ENCODE measurements around the gene CSK. TPM values are rescaled to one million over a fixed set of nuclear protein-coding genes. Genes with fewer than 3 reads are reported as not detected.

Gene CSK
- total RNA-seq, 2 donors from 2014 or later: 188 to 208 TPM

DNA sequence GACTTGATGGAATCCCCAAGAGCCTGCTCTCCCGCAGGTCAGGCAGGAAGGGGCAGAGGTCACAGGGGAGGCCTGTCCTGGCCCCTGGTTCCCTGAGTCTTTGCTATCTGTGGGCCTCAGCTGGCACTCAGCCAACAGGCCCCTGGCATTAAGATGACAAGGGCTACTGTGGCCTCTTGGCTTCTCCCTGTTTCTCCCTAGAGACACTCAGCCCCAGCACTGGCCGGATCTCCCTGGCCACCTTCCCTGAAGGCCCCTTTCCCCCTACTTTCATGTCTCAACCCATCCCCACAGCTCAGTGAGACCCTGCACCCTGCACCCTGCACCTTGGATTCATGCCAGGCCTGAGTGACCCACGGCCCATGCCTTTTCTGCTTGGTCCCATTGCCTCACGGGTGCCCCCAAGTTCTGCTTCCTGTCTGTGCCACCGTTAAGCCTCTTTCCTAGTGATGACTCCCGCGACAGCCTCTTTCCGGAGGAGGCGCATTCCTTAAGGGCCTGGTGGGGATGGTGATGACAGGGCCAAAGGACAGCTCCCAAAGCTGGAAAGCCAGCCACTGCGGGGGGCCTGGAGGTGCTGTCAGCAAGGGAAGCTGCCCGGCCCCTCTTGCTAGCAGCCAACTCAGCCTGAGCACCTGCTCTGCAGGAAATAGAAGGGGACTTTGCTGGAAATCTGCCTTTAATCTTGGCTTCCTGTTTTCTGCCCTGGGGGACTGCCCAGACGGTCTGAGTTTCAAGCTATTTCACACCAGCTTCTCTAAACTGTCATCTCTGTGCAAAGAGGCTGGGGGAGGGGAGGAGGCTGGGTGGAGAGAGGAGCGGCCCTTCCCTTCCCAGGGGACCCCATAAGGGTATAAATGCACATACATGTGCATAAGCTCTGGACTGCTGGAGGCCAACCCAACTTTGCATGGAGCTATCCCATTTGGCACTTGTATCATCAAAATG, 4.8 kb upstream of the CSK start:
- Mint-ChIP-seq H3K36me3 (ENCODE audit: low read depth) (no peaks in the 10 kb centered on the region), H3K4me3 (peak overlapping the region; percentile 86), H3K27me3 (no peaks in the 10 kb centered on the region), H3K4me1 (peaks cover 63% of the 10 kb centered on the region), H3K27ac (peak overlapping the region; percentile 100)
- peak; percentile 66 for ATAC-seq
- peak in 2 of 3 donors; percentile 53 for DNase-seq
- no peaks in the 10 kb centered on the region for H3K9me3 ChIP-seq (ENCODE audit: control insufficient read depth, low read length, poor library complexity, severe bottlenecking)

DNA sequence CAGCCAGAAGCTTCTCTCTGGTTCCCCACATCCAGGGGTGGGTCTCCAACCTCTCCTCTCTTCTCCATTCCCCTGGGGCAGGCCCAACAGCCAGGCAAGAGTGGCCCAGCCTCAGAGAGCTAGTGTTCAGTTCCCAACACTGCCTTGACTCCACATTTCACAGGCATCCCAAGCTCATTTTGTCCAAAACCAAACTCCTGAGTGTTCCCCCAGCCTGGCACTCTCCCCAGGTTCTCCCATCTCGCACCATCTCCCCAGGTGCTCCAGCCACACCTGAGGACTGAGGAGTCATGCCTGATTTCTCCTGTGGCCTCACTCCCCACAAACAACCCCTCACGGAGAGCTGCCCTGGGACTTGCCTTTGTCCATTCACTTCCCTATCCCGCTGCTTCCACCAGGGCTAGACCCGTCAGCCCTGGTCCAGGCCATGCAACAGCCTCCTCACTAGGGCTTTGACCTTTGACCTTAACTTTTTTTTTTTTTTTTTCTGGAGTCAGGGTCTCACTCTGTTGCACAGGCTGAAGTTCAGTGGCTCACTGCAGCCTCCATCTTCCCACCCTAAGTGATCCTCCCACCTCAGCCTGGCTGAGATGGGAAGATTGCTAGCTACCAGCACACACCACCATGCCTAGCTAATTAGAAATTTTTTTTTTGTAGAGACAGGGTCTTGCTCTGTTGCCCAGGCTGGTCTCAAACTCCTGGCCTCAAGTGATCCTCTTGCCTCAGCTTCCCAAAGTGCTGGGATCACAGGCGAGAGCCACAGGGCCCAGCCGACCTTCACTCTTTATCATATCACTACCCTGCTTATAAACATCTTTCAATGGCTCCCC, 3.9 kb upstream of the CSK start:
- Mint-ChIP-seq H3K4me1 (peaks cover 65% of the 10 kb centered on the region), H3K27ac (peak overlapping the region; percentile 100), H3K27me3 (no peaks in the 10 kb centered on the region), H3K36me3 (ENCODE audit: low read depth) (peaks cover 3% of the 10 kb centered on the region), H3K4me3 (peak overlapping the region; percentile 86)
- DNase-seq (no peak), ATAC-seq (no peak)
- no peaks in the 10 kb centered on the region for H3K9me3 ChIP-seq (ENCODE audit: control insufficient read depth, low read length, poor library complexity, severe bottlenecking)

DNA sequence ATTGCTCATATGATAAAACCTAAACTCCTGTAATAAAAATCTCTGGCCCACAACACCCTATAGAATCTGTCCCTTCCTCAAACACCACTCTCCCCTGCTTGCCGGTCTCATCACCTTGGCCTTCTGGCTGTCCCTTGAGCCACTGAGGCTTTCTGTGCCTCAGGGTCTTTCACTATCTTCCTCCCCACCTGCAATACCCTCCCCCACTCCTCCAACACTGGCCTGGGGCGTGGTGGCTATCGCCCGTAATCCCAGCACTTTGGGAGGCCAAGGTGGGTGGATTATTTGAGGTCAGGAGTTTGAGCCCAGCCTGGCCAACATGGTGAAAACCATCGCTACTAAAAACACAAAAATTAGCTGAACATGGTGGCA, 3.3 kb upstream of the CSK start:
- DNase-seq: no peak
- Mint-ChIP-seq H3K4me3 (peak overlapping the region; percentile 86), H3K27me3 (no peaks in the 10 kb centered on the region), H3K4me1 (peaks cover 67% of the 10 kb centered on the region), H3K27ac (peak overlapping the region; percentile 100), H3K36me3 (ENCODE audit: low read depth) (peaks cover 3% of the 10 kb centered on the region)
- H3K9me3 ChIP-seq (ENCODE audit: control insufficient read depth, low read length, poor library complexity, severe bottlenecking): no peaks in the 10 kb centered on the region
- ATAC-seq: no peak

DNA sequence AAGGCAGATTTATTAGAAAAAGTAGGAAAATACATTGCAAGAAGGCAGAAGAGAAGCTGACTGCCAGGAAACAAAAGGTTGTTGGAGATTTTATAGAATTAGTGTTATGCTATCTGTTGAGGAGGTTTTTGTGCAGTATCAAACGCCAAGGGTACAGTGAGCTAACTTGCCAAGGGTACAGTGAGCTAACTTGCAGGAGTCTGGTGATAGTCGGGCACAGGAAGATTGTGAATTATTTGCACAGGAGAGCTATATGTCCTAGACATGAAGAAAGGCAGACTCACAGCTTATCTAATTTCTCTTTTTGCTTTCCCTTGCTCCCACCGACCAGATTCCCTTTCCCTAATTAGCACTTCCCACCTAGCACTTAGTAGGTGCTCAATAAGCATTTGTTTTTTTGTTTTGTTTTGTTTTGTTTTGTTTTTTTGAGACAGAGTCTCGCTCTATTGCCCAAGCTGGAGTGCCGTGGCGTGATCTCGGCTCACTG, 2.7 kb upstream of the CSK start:
- ATAC-seq (no peak), DNase-seq (no peak)
- Mint-ChIP-seq H3K27me3 (no peaks in the 10 kb centered on the region), H3K36me3 (ENCODE audit: low read depth) (peaks cover 3% of the 10 kb centered on the region), H3K4me1 (peaks cover 73% of the 10 kb centered on the region), H3K4me3 (peak overlapping the region; percentile 86), H3K27ac (peak overlapping the region; percentile 100)
- no peaks in the 10 kb centered on the region for H3K9me3 ChIP-seq (ENCODE audit: control insufficient read depth, low read length, poor library complexity, severe bottlenecking)

DNA sequence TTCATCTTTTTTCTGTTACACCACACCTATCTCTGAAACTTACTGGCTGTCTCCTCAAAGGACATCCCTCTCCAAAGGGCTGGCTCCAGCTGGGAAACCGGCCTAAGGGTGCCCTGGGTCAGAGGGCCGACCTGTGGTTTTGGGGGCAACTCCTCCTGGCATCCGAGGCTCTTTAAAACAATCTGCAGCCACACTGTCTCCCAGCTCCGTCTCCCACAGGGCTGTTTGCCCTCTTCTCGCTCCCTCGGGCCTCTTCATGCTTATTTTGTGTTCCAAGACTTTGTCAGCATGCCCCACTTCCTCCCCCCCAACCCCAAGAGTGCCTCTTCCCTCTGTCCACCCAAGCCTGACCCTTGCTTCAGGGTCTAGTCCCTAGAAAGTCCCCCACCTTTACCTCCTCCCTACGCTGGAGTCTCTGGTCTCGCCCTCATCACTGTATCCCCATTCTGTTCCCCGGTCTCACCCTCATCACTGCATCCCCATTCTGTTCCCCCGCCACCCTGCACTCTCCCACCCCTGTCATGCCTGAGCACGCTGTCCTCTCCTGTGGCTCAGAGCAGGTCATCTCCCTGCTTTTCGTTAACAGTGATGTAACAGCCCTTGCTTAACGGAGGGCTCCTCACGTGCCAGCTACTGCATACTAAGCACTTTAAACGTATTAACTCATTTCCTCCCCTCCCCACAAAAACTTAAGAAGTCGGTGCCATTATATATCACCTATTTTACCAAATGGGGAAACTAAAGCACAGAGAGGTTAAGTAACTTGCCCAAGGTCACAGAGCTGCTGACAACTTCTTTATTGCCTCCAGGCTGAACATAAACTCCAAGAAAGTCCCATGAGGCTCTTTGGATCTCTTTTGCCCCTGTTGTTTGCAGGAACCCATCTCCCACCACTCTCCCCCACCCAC, 1.1 kb upstream of the CSK start:
- no peaks in the 10 kb centered on the region for H3K9me3 ChIP-seq (ENCODE audit: control insufficient read depth, low read length, poor library complexity, severe bottlenecking)
- Mint-ChIP-seq H3K27me3 (no peaks in the 10 kb centered on the region), H3K4me1 (peaks cover 77% of the 10 kb centered on the region), H3K4me3 (peak overlapping the region; percentile 97), H3K27ac (peak overlapping the region; percentile 100), H3K36me3 (ENCODE audit: low read depth) (peaks cover 5% of the 10 kb centered on the region)
- DNase-seq: no peak
- ATAC-seq: peak; percentile 30

DNA sequence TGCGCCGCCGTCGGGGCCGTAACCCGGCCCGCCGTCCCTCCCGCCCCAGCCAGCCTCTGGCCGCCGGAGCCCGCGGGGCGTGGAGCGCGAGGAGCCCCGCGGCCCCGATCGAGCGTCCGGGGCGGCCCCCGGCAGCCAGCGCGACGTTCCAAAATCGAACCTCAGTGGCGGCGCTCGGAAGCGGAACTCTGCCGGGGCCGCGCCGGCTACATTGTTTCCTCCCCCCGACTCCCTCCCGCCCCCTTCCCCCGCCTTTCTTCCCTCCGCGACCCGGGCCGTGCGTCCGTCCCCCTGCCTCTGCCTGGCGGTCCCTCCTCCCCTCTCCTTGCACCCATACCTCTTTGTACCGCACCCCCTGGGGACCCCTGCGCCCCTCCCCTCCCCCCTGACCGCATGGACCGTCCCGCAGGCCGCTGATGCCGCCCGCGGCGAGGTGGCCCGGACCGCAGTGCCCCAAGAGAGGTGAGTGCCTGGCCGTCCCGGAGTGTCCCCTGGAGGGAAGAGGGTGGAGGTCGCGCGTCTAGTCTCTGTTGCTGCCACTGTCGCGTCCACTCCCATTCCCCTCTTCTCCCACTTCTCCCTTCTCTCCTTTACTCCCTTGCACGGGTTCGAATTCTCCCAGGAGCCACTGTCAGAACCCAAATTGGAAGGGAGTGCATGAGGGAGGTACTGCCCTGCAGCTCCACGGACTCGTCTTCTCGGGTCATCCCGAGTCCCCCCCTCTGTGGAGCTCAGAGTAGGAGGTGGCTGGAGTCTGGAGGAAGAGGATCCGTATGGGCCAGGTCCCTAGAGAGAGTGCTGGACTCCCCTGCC, 585 bp downstream of the CSK start:
- H3K4me1 Mint-ChIP-seq: peaks cover 75% of the 10 kb centered on the region
- H3K36me3 Mint-ChIP-seq (ENCODE audit: low read depth): peaks cover 5% of the 10 kb centered on the region
- H3K27me3 Mint-ChIP-seq: no peaks in the 10 kb centered on the region
- peak overlapping the region; percentile 95 for H3K4me3 Mint-ChIP-seq
- ATAC-seq: peak; percentile 38
- H3K9me3 ChIP-seq (ENCODE audit: control insufficient read depth, low read length, poor library complexity, severe bottlenecking): no peaks in the 10 kb centered on the region
- peak; percentile 52 to 63 (median 62) for DNase-seq
- peak overlapping the region; percentile 98 for H3K27ac Mint-ChIP-seq

DNA sequence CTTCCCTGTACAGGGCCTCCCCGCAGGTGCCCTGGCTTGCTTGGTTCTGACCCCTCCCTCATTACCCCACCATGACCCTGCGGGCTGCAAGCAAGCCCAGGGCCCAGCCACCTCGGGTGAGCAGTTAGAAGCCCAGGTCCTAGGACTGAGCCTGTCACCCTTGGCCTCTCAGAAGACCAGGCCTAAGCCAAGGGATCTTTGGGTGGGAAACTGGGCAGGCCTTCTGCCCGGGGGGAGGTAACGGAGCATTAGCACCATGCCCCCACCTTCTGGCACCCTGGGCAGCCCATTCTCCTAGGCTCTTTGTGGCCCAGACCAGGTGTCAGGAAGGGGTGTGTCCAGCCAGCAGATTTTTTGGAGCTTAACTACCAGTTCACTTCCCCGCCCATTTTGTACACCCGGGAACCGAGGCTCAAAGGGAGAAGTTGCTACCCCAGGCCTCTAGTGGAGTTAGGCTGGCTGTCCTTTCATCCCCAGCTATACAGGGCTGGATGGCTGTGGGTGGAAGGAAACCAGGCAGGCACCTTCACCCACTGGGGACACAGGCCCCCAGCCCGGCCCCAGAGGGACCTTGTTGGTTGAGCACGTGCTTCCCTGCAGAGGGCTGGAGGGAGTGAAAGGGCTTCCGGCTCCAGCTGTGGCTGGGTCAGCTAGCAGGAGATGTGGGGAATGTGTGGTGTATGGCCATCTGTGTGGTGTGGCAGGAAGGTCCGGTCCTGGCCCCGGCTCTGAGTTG, 1.4 kb downstream of the CSK start:
- ATAC-seq (no peak), DNase-seq (no peak)
- peak overlapping the region; percentile 95 for H3K4me3 Mint-ChIP-seq
- peaks cover 75% of the 10 kb centered on the region for H3K4me1 Mint-ChIP-seq
- no peaks in the 10 kb centered on the region for H3K9me3 ChIP-seq (ENCODE audit: control insufficient read depth, low read length, poor library complexity, severe bottlenecking)
- H3K36me3 Mint-ChIP-seq (ENCODE audit: low read depth): peaks cover 7% of the 10 kb centered on the region
- peak overlapping the region; percentile 98 for H3K27ac Mint-ChIP-seq
- H3K27me3 Mint-ChIP-seq: no peaks in the 10 kb centered on the region

DNA sequence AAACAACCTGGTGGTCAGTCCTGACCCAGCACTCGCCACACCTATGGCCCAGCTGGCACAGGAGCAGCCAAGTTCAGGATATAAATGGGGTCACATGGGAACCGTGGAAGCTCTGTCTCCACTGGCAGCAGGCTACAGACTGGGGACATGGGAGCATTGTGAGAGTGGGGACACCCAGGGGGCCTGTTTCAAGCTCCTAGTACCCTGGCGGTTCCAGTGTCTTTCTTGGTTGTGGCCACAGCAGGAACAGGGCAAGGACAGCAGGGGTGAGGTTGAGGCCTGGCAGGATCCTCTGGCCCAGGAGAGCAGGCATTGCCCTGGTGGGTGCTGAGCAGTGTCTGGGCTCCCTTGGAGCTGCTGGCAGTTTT, 1.9 kb downstream of the CSK start:
- ATAC-seq (no peak), DNase-seq (no peak)
- H3K36me3 Mint-ChIP-seq (ENCODE audit: low read depth): peaks cover 7% of the 10 kb centered on the region
- no peaks in the 10 kb centered on the region for H3K27me3 Mint-ChIP-seq
- peak overlapping the region; percentile 95 for H3K4me3 Mint-ChIP-seq
- no peaks in the 10 kb centered on the region for H3K9me3 ChIP-seq (ENCODE audit: control insufficient read depth, low read length, poor library complexity, severe bottlenecking)
- H3K4me1 Mint-ChIP-seq: peaks cover 75% of the 10 kb centered on the region
- peak overlapping the region; percentile 98 for H3K27ac Mint-ChIP-seq

DNA sequence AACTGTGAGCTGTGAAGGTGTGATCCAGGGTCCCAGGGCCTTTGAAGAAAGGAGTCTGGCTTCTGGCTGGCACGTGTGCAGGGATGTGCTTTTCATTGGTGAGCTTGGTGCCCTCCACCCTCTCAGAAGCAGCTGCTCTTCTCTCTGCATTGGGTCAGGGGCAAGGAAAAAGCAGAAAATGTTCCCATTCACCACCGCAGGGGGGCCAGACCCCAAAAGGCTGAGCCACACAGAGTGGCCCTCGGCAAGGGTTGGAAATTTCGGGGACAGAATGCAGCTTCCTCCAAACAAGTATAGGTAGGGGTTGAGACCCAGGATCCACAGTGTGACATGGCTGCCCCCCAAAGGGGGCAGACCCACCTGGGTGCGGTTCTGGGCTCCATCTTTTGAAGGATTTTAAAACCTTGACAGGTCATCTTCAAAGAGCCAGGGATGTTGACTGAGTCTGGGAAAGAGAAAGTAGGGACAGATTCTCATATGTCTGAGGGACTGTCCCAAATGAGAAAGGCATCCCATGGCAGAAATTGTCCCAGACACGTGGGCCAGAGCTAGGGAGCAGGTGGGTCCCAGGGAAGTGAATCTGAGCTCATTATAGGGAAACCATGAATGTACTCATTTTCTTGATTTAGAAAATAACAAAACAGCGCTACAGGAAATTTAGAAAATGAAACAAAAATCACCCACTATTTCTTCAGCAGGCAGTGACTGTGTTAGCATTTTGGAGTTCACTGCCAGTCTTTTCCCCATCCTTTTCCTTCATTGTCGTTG, 2.7 kb downstream of the CSK start:
- Mint-ChIP-seq H3K4me1 (peaks cover 75% of the 10 kb centered on the region), H3K27me3 (no peaks in the 10 kb centered on the region), H3K4me3 (peak overlapping the region; percentile 95), H3K27ac (peak overlapping the region; percentile 98), H3K36me3 (ENCODE audit: low read depth) (peaks cover 7% of the 10 kb centered on the region)
- no peaks in the 10 kb centered on the region for H3K9me3 ChIP-seq (ENCODE audit: control insufficient read depth, low read length, poor library complexity, severe bottlenecking)
- ATAC-seq: no peak
- DNase-seq: no peak

DNA sequence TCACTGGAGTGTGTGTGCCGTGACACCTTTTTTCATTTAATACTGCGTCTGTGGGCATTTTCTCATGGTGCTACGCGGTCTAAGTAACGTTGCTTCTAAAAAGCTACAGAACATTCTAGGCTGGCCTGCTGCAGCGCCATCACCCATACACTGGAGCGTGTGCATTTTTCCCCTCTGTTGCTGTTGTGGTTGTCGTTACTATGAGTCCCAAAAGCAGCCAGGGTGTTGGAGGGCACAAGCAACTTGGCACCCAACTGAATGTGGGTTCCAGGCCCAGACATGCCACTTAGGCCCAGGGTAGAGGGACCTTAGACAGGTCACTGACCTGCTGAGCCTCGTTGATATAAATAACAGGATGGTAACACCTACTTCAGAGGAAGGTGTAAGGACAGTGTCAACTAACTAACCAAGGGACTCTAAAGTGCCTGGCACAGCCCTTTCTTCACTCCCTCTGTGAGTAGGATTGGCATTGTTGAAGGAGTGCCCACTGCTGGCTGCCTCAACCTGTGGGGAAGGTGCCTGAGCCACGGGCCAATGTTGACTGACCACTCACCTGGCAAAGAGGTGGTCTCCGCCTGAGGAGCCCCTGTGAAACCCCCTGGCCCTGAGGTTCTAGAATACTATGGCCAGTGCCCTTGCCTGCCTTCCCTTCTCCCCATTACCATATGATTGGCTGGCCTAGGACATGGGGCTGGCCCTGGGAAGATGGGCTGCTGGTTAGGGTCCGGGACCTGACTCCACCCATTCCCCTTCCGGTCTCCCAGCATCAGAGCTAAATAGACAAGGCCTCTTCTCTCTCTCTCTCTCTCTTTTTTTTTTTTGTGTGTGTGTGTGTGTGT, 3.5 kb downstream of the CSK start:
- ATAC-seq: no peak
- Mint-ChIP-seq H3K4me1 (peaks cover 68% of the 10 kb centered on the region), H3K36me3 (ENCODE audit: low read depth) (peaks cover 7% of the 10 kb centered on the region)

More for the DNA sequence above, 3.5 kb downstream of the CSK start:
- Mint-ChIP-seq H3K27me3 (no peaks in the 10 kb centered on the region), H3K27ac (peak overlapping the region; percentile 98), H3K4me3 (peak overlapping the region; percentile 95)
- no peak for DNase-seq
- no peaks in the 10 kb centered on the region for H3K9me3 ChIP-seq (ENCODE audit: control insufficient read depth, low read length, poor library complexity, severe bottlenecking)
